GM20000 (cell line): ENCODE results near the gene CEP95.

ENCODE experiments used
- DNase-seq: peaks from one replicate; pipeline ENCODE4 v3.0.0; 2012; ENCODE audit warnings: low spot score
- TF ChIP-seq, protein P1 (sequence below): IDR thresholded peaks from 2 replicates; pipeline ENCODE4 v1.5.1; 2012; ENCODE audit warnings: mild to moderate bottlenecking, control low read depth; ENCODE audit errors: extremely low read depth, missing control alignments

CEP95 gene

DNA sequence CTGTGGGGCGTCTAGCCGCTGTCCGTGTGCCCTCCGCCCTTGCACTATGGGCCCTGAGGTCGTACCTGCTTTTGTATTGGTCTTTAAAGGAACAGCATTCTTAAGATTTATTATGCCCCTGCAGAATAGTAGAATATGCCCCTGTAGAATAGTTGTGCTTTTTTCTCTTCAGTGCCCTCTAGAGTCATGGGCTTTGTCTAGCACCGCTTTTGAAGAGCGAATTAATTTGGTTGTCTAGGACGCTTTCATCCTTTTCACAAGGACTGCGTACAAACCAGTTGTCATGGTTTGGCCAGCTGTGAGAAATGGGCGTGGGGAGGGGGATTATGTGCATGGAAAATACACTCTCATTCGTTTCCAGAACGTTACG, 621 bp downstream of the CEP95 start:
- TF ChIP-seq, protein P1, sequence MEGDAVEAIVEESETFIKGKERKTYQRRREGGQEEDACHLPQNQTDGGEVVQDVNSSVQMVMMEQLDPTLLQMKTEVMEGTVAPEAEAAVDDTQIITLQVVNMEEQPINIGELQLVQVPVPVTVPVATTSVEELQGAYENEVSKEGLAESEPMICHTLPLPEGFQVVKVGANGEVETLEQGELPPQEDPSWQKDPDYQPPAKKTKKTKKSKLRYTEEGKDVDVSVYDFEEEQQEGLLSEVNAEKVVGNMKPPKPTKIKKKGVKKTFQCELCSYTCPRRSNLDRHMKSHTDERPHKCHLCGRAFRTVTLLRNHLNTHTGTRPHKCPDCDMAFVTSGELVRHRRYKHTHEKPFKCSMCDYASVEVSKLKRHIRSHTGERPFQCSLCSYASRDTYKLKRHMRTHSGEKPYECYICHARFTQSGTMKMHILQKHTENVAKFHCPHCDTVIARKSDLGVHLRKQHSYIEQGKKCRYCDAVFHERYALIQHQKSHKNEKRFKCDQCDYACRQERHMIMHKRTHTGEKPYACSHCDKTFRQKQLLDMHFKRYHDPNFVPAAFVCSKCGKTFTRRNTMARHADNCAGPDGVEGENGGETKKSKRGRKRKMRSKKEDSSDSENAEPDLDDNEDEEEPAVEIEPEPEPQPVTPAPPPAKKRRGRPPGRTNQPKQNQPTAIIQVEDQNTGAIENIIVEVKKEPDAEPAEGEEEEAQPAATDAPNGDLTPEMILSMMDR, result peak; percentile 20
- peak; percentile 56 for DNase-seq

DNA sequence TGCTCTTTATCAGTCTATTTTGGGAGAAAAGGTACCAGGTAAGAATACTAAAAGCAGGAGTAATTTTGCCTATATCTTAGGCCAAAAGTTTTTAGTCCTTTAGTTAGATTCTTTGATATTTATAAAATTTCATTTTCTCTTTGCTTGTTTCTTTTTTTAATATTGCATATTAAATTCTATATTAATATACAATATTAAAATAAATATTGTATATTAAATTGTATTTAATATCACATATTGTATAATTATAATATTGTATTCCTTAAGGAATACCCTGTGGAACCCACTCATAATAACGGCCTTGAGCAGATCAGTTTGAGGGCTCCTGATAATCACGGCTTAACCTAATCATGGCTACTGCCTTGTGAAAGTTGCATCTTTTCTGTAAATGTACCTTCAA, 1.9 kb downstream of the CEP95 start:
- TF ChIP-seq, protein P1, result no peak
- DNase-seq, result no peak

DNA sequence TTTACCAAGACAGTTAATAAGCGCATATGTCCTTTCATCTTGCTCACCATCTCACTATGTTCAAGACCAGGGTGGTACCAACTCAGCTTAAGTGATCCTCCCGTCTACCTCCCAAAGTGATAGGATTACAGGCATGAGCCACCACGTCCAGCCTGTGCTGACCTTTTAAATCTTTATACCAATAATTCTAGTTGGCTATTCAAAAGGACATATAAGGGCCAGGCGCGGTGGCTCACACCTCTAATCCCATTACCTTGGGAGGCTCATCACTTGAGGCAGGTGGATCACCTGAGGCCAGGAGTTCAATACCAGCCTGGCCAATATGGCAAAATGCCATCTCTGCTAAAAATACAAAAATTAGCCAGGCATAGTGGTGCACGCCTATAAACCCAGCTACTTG, 2.4 kb downstream of the CEP95 start:
- DNase-seq, result no peak
- TF ChIP-seq, protein P1, result no peak

DNA sequence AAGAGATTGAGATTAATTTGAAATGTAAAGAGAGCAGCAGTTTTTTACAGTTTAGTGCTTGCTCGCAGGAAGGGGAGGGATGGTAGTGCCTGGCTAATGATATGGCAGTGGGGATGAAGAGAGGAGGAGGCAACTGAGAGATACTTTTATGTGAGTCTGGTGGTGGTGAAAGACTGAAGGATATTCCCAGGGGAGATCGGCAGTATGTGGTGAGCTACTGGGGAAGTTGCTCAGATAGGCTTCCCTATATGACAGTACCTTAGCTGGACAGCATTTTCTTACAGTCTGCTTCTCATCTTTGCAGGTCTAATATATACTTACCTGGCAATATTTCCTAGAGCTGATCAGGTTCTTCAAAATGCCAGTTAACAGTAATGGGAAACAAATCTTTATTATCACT, 8.6 kb downstream of the CEP95 start:
- DNase-seq, result no peak
- TF ChIP-seq, protein P1, result no peak

DNA sequence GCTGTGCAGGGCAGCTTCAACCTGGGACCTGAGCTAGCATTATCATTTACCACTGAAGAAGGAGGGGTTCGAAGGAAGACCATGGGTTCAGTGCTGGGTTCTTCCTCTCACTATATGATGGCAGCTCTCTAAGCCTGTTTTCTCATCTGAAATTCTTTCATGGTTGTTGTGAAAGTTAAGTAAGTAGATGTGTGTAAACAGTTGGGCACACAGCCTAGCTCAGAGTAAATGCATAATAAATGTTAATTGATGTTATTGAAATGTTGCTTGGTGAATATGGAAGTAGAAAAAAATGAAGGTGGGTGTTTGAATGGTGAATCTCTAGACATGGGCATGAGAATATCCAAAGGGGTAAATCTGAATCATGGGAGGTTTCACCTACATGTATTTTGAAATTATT, 9.1 kb downstream of the CEP95 start:
- TF ChIP-seq, protein P1, result no peak
- no peak for DNase-seq

DNA sequence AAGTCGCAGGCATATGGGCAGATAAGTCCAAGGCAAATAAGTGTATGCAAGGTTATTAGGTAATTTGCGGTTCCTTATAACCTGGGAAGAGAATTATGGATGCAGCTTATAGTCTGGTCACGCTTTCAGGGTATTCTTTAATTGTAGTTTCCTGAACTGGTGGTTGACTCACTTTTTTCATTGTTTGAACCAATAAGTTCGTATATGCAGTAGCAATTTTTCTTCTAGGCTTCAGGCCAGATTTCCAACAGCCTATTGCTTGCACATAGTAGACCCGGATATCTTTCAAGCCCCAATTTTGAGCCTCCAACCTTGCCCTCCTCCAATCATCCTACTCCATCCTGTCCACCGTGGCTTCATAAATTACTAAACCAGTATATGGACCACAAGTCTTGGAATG, 12.8 kb downstream of the CEP95 start:
- DNase-seq, result no peak
- TF ChIP-seq, protein P1, result no peak

DNA sequence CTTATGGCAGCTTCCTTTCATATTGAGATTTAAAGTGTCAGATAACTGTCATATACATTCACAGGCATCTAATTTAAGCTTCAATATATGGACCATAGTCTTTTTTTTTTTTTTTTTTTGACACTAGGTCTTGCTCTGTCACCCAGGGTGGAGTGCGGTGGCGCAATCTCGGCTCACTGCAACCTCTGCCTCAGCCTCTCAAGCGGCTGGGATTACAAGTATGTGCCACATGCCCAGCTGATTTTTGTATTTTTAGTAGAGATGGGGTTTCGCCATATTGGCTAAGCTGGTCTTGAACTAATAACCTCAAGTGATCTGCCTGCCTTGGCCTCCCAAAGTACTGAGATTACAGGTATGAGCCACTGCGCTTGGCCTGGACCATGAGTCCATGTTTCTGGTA, 13.6 kb downstream of the CEP95 start:
- DNase-seq, result no peak

More for the DNA sequence above, 13.6 kb downstream of the CEP95 start:
- TF ChIP-seq, protein P1, result no peak
